Heart right ventricle (tissue), 16 donors: Measurements from ENCODE around the gene TMCC3. TPM values are rescaled to one million over a fixed set of nuclear protein-coding genes. Genes with fewer than 3 reads are reported as not detected.

Experiments
- ATAC-seq, 8 donors: fragments of 200-7000 bp; cut with Tn5 transposase; one replicate each; pipeline ENCODE4 v1.9.1; 2020; ENCODE audit warnings: mild to moderate bottlenecking in 8 of 8, moderate library complexity in 8 of 8, moderate number of reproducible peaks in 1 of 8
- DNase-seq, 2 donors: peaks; one replicate each; pipeline ENCODE4 v3.0.0-alpha.2; 2020
- H3K27ac ChIP-seq, 10 donors: fragments of 200-600 bp; sonication (generic) in 2 of 10; one replicate each; pipeline versions ENCODE4 v1.5.0 to v1.8.0; 2020 to 2022; ENCODE audit warnings: mild to moderate bottlenecking in 3 of 10
- H3K27me3 ChIP-seq, 7 donors: fragments of 200-600 bp; one replicate each; pipeline ENCODE4 v1.8.0; 2021 to 2022; ENCODE audit warnings: mild to moderate bottlenecking in 2 of 7
- H3K36me3 ChIP-seq, 9 donors: fragments of 200-600 bp; sonication (generic) in 1 of 9; one replicate each; pipeline versions ENCODE4 v1.5.0 to v1.8.0; 2020 to 2022; ENCODE audit warnings: mild to moderate bottlenecking in 2 of 9
- H3K4me1 ChIP-seq, 9 donors: fragments of 200-600 bp; sonication (generic) in 1 of 9; one replicate each; pipeline versions ENCODE4 v1.5.0 to v1.8.0; 2020 to 2022; ENCODE audit warnings: mild to moderate bottlenecking in 4 of 9
- H3K4me3 ChIP-seq, 10 donors: fragments of 200-600 bp; sonication (generic) in 2 of 10; one replicate each; pipeline versions ENCODE4 v1.5.0 to v1.8.0; 2020 to 2022; ENCODE audit warnings: mild to moderate bottlenecking in 7 of 10, moderate library complexity in 2 of 10
- H3K9me3 ChIP-seq, 11 donors: fragments of 200-600 bp in 10 of 11; sonication (generic) in 2 of 11; one replicate each; pipeline versions ENCODE4 v1.5.0 to v1.8.0; 2013 to 2022; ENCODE audit warnings: mild to moderate bottlenecking in 2 of 11, control low read depth in 1 of 11, moderate library complexity in 1 of 11
- WGBS, 2 donors: extraction: QIAGEN DNeasy Blood & Tissue Kit; methylation state at CpG; one replicate each; pipeline ENCODE4 v1.1.7; 2013; ENCODE audit warnings: inconsistent platforms in 1 of 2; 5-methylcytosine and 5-hydroxymethylcytosine counted together
- intact Hi-C, 10 donors: fragments of 100-400 bp; cut with DNase I; formaldehyde crosslinking; loops; one replicate each; pipeline versions ENCODE4 v1.11.1 to v1.14.2; 2022
- polyA plus RNA-seq, 2 donors: library from polyadenylated mRNA; stranded (reverse); fragments of 200-250 nt; gene quantifications; one replicate each; pipeline ENCODE4 v1.2.3, GENCODE V29; 2013
- total RNA-seq, 10 donors: library from RNA; stranded (reverse); fragmentation: NEBNext Ultra II Directional in 3 of 10; extraction: Animal tissue kit (Norgen Biotek cat#: 25700) in 3 of 10; gene quantifications; one replicate each; pipeline versions ENCODE4 v1.2.1 to v1.2.4, GENCODE V29; 2021 to 2023
- TF ChIP-seq, protein P1 (sequence below), 9 donors: fragments of 200-600 bp; sonication (generic) in 2 of 9; IDR thresholded peaks; one replicate each; pipeline versions ENCODE4 v1.5.0 to v1.8.0; 2021 to 2022; ENCODE audit warnings: antibody characterized with exemption in 9 of 9, mild to moderate bottlenecking in 5 of 9, moderate library complexity in 1 of 9
- donor health status: Arrhythmogenic right ventricular cardiomyopathy.
- donor health status: ischemic (EF 13 %, LVEDD 7.1; RV severe dilation, severe dysfunction).
- donor health status: healthy with polysubstance abuse.
- donor health status: DM: no; HTN: yes; CAD: no.
- donor health status: DM: no; HTN: no; CAD: no.
- donor health status: ischemic (EF 25% LVEDD 6.9; RV normal size, moderate dysfunction).
- donor health status: ischemic (EF 25% LVEDD 5.7; RV mildly dilated, moderate dysfunction).
- donor health status: healthy.
- donor health status: DM: yes; HTN: yes; CAD: no.
- donor health status: Ischemic cardiomyopathy.
- donor health status: ischemic (EF 35%, LVEDD 5.7; RV mildly dilated, moderate dysfunction).
- donor health status: nonischemic (EF 11% LVEDD 7.7; RV severe dilation, severe dysfunction).
- donor health status: DM: yes; HTN: yes; CAD: no.
- donor health status: PGD.
- donor health status: ischemic (EF 29% LVEDD 5.4; RV normal size, mild dysfunction).
- donor health status: nonischemic (EF 23%, LVEDD 6.1; RV moderate dilation, normal function).

The TMCC3 gene
- total and polyA plus RNA-seq, 12 donors, result 0.88 to 7.3 (median 3.0) TPM

DNA sequence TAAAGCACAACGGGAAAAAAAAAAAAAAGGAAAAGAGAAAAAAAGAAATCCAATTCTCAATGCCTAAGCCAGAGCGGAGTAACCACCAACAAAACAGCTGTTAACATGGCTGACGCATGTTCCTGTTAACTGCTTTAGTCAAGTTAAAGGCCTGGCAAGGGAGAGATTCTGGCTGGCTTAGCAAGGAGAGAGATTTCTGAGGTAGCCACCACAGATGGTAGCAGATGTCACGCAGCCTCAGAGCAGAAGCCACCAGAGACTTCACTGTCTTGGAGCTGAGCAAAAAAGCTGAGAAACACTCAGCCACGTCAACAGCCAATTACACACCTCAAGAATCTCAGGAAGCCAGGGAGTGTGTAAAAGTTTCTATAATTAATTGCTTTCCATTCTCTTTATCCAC, 87.1 kb downstream of the TMCC3 start:
- peak in 1 of 2 donors; percentile 9 for DNase-seq
- Histone ChIP-seq H3K36me3 (no peaks in the 10 kb centered on the region), H3K4me1 (no peaks in the 10 kb centered on the region), H3K4me3 (no peak overlapping the region), H3K27me3 (no peaks in the 10 kb centered on the region), H3K9me3 (no peaks in the 10 kb centered on the region), H3K27ac (no peak overlapping the region)
- WGBS, 2 donors, result 71 to 73% methylated on average over 5 of the region's 5 CpGs
- intact Hi-C loops, result loop anchor here in 1 of 10 donors (10.0 kb wide), 1 partner anchor 192 kb away; no protein-coding TSS in a partner anchor
- TF ChIP-seq, protein P1, sequence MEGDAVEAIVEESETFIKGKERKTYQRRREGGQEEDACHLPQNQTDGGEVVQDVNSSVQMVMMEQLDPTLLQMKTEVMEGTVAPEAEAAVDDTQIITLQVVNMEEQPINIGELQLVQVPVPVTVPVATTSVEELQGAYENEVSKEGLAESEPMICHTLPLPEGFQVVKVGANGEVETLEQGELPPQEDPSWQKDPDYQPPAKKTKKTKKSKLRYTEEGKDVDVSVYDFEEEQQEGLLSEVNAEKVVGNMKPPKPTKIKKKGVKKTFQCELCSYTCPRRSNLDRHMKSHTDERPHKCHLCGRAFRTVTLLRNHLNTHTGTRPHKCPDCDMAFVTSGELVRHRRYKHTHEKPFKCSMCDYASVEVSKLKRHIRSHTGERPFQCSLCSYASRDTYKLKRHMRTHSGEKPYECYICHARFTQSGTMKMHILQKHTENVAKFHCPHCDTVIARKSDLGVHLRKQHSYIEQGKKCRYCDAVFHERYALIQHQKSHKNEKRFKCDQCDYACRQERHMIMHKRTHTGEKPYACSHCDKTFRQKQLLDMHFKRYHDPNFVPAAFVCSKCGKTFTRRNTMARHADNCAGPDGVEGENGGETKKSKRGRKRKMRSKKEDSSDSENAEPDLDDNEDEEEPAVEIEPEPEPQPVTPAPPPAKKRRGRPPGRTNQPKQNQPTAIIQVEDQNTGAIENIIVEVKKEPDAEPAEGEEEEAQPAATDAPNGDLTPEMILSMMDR (IDR thresholded peaks at IDR 0.05), result no peak
- ATAC-seq, result peak in 5 of 8 donors; percentile 30 to 80 (median 47)

DNA sequence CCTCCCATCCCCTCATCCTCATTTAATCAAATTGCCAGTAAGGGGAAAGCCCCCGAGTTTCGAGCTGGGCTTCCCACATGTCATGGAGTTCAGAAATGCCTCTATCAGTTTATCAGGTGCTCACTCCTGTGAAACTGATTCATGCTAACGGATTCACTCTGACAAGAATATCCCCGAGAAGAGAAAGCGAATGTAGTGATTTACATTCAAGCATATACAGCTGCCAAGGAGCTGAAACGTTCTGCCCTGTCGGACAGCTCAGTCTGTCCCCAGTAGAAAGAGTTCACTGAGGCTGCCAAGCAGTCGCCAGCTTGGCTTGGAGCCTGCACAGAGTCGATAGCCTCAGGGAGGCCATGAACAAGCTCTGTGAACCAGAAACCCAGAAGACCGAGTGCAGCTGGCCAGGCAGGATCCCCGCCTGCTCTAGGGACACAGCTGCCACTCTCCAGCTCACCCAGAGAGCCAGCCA, 88.4 kb downstream of the TMCC3 start:
- H3K27me3 ChIP-seq, result no peaks in the 10 kb centered on the region
- H3K27ac ChIP-seq, result no peak overlapping the region
- H3K4me3 ChIP-seq, result no peak overlapping the region
- no peaks in the 10 kb centered on the region for H3K4me1 ChIP-seq
- WGBS, 2 donors, result 58 to 67% methylated on average over 11 of the region's 11 CpGs
- H3K36me3 ChIP-seq, result no peaks in the 10 kb centered on the region
- intact Hi-C loops, result loop anchor here in 1 of 10 donors (10.0 kb wide), 1 partner anchor 193 kb away; no protein-coding TSS in a partner anchor
- TF ChIP-seq, protein P1 (IDR thresholded peaks at IDR 0.05), result no peak
- DNase-seq (peak; percentile 11 to 61), ATAC-seq (peak in 6 of 8 donors; percentile 36 to 88 (median 70))
- H3K9me3 ChIP-seq, result peaks cover 0 to 9% (median 0%) of the 10 kb centered on the region in 11 donors

DNA sequence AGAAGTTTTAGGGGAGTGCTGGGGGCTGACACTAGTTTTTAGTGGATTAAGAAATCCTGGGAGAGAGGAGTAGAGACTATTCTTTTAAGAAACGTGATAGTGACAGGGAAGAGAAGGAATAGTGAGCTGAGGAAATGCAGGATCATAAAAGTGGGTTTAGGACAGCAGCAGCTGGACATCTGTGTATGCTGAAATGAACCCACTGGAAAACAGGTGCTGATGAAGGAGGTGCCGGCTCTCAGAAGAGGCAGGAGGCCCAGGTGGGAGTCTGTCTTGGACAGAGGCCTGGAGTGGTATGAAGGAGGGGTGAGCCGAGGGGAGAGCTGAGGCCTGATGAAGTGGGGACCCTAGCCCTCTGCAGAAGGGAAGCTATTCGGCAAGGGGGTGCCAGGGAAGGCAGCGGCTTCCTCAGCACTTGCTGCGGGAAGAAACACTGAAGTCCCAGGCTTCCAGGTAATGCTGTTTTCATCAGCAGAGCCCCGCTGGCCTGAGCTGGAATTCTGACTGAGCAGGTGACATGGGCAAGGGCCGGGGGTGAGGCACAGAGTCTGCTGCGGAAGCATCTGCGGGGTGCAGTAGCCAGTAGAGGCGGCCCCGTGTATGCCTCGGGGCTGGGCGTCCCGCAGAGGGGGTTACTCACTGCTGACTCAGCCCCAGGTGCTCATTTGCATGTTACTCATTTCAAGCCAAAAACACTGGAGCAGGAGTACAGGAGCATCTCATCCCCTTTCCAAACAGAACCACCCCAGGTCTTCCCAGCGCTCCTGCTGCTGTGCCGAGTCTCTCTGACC, 89.7 kb downstream of the TMCC3 start:
- 65 to 68% methylated on average over 17 of the region's 17 CpGs for WGBS, 2 donors
- intact Hi-C loops, result loop anchor here in 1 of 10 donors (10.0 kb wide), 1 partner anchor 194 kb away; no protein-coding TSS in a partner anchor

DNA sequence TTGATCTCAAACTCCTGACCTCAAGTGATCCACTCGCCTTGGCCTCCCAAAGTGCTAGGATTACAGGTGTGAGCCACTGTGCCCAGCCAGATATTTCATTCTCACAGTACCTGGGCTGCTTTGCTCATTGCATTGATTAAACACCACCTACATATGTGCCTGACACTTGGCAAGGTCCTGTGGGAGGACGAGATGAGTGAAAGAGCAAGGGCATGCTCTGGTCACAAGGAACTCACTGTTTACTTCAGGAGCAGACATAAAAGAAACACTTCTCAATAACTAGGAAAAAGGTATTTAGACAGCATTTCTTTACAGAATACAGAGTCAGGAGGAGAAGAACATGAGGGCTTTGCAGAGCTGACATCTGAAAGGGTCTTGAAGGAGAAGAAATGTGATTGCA, 91.7 kb downstream of the TMCC3 start:
- Histone ChIP-seq H3K9me3 (peaks cover 0 to 12% (median 0%) of the 10 kb centered on the region in 11 donors), H3K36me3 (no peaks in the 10 kb centered on the region), H3K4me1 (no peaks in the 10 kb centered on the region), H3K27ac (no peak overlapping the region), H3K4me3 (no peak overlapping the region), H3K27me3 (no peaks in the 10 kb centered on the region)
- TF ChIP-seq, protein P1 (IDR thresholded peaks at IDR 0.05), result no peak
- intact Hi-C loops, result no loop called here
- 91 to 92% methylated on average over 2 of the region's 2 CpGs for WGBS, 2 donors
- DNase-seq (no peak), ATAC-seq (no peak)

More for the DNA sequence above, 89.7 kb downstream of the TMCC3 start:
- TF ChIP-seq, protein P1 (IDR thresholded peaks at IDR 0.05), result no peak
- Histone ChIP-seq H3K4me3 (no peak overlapping the region), H3K36me3 (no peaks in the 10 kb centered on the region), H3K27ac (no peak overlapping the region), H3K27me3 (no peaks in the 10 kb centered on the region), H3K9me3 (peaks cover 0 to 12% (median 0%) of the 10 kb centered on the region in 11 donors), H3K4me1 (no peaks in the 10 kb centered on the region)
- DNase-seq, result no peak
- ATAC-seq, result no peak
